Measurements from ENCODE around the gene FAM169A. TPM values are rescaled to one million over a fixed set of nuclear protein-coding genes. Genes with fewer than 3 reads are reported as not detected.
"Not testable (repeated sequence)": the region's sequence is repeated elsewhere in the genome, so short reads cannot be mapped to it uniquely, and the experiment has no call there.

The FAM169A gene
- total and polyA plus RNA-seq, 5 donors = 1.9 to 8.9 (median 7.7) TPM

DNA sequence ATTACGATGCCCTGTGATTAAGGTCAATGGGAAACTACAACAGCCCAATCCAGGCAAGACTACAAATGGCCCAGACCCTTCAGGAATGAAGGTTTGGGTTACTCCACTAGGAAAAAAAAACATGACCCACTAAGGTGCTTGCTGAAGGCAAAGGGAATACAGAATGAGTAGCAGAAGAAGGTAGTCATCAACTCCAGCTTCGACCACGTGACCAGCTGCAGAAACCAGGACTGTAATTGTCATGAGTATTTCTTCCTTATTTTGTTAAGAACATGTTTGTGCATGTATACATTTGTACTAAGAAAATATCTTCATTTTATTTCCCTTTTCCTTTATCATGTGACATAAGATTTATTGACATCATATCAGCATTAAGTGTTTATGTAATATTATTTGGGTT, 74.5 kb downstream of the FAM169A start:
- H3K27ac ChIP-seq (ENCODE audit: low read length); H3K9me3 ChIP-seq (ENCODE audit: control insufficient read depth, low read length); DNase-seq; H3K4me1 ChIP-seq (ENCODE audit: control insufficient read depth, insufficient read depth, low read length); H3K27me3 ChIP-seq (ENCODE audit: control insufficient read depth, insufficient read depth); ATAC-seq; intact Hi-C loops (cut with DNase I); H3K4me3 ChIP-seq (ENCODE audit: low read length): not testable (repeated sequence)
- WGBS = 90% methylated on average over 3 of the region's 3 CpGs

DNA sequence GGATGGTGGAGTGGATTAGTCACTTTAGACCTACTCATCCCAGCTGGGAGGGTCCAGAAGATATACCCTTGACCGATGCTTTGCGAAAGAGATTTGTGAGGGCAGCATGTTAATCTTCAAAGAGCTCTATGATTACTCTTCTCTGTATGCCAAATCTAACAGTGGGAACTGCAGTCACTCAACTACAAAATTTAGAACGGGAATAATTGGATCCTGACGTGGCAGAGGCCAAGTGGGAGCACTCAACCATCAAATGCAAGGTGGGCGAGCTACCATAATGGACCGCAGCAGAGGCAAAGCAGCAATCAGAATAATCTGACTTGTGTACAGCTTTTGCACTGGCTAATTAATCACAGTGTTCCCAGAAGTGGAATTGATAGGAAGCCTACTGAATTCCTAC, 78.8 kb downstream of the FAM169A start:
- WGBS = 89% methylated on average over 6 of the region's 6 CpGs
- ATAC-seq (no peak), DNase-seq (no peak)
- Histone ChIP-seq H3K9me3 (ENCODE audit: control insufficient read depth, low read length) (no peaks in the 10 kb centered on the region), H3K4me1 (ENCODE audit: control insufficient read depth, insufficient read depth, low read length) (no peaks in the 10 kb centered on the region), H3K27ac (ENCODE audit: low read length) (no peak overlapping the region), H3K4me3 (ENCODE audit: low read length) (no peak overlapping the region), H3K27me3 (ENCODE audit: control insufficient read depth, insufficient read depth) (no peaks in the 10 kb centered on the region)
- intact Hi-C loops (cut with DNase I) = no loop called here

DNA sequence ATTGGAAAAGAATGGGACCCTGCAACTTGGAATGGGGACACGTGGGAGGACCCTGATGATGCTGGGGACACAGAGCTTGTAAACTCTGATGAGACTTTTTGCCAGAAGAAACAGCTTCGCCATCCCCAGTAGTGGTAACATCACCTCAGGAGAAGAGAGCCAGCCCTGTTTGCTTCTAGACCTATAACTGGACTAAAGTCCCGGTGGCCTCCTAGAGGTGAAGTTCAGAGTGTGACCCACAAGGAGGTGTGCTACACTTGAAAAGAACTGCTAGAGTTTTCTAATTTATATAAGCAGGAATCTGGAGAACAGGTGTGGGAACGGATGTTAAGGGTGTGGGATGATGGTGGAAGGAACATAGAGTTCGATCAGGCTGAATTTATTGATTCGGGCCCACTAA, 79.3 kb downstream of the FAM169A start:
- Histone ChIP-seq H3K27ac (ENCODE audit: low read length) (no peak overlapping the region), H3K9me3 (ENCODE audit: control insufficient read depth, low read length) (no peaks in the 10 kb centered on the region), H3K4me1 (ENCODE audit: control insufficient read depth, insufficient read depth, low read length) (no peaks in the 10 kb centered on the region), H3K27me3 (ENCODE audit: control insufficient read depth, insufficient read depth) (no peaks in the 10 kb centered on the region), H3K4me3 (ENCODE audit: low read length) (no peak overlapping the region)
- 89% methylated on average over 6 of the region's 6 CpGs for WGBS
- DNase-seq (no peak), ATAC-seq (no peak)
- intact Hi-C loops (cut with DNase I) = no loop called here

DNA sequence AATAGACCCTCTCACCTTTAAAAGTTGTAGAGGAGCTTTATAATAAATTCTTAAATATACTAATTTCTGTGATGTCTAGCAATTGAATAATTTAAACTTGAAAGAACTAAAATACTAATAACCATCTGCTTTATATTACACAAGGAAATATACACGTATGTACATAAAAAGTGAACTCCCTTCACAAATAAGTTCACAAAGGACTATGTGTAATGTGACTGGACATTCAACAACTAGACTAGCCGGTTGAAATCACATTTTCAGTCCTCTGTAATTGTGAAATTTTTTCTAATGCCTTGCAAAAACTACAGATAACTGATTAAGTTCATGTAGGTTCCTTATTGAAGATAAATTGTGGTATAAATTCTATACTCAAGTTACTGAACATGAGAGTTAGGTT, 87.6 kb downstream of the FAM169A start:
- no peak overlapping the region for H3K27ac ChIP-seq (ENCODE audit: low read length)
- intact Hi-C loops (cut with DNase I) = no loop called here
- H3K27me3 ChIP-seq (ENCODE audit: control insufficient read depth, insufficient read depth) = no peaks in the 10 kb centered on the region
- ATAC-seq (no peak), DNase-seq (no peak)
- H3K4me1 ChIP-seq (ENCODE audit: control insufficient read depth, insufficient read depth, low read length) = no peaks in the 10 kb centered on the region
- H3K9me3 ChIP-seq (ENCODE audit: control insufficient read depth, low read length) = no peaks in the 10 kb centered on the region
- no peak overlapping the region for H3K4me3 ChIP-seq (ENCODE audit: low read length)
- WGBS = 85% methylated on average over 2 of the region's 2 CpGs

DNA sequence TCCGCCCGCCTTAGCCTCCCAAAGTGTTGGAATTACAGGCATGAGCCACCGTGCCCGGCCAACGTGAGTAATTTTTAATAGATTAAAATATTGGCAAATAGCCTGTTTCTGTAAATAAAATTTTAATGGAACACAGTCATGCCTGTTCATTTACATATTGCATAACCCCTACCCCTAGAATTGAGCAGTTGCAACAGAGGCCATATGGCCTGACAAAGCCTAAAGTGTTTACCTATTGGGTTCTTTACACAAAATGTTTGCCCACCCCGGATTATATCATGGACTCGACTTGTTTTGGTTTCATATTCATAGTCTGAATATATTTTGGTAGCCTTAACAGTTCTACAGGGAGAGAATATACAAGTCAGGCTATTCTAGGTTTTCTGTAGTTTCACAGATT, 93.8 kb downstream of the FAM169A start:
- no peaks in the 10 kb centered on the region for H3K9me3 ChIP-seq (ENCODE audit: control insufficient read depth, low read length)
- DNase-seq (no peak), ATAC-seq (no peak)
- H3K27me3 ChIP-seq (ENCODE audit: control insufficient read depth, insufficient read depth) = no peaks in the 10 kb centered on the region
- no peak overlapping the region for H3K27ac ChIP-seq (ENCODE audit: low read length)
- H3K4me1 ChIP-seq (ENCODE audit: control insufficient read depth, insufficient read depth, low read length) = no peaks in the 10 kb centered on the region
- no peak overlapping the region for H3K4me3 ChIP-seq (ENCODE audit: low read length)
- WGBS = 85% methylated on average over 7 of the region's 7 CpGs
- intact Hi-C loops (cut with DNase I) = no loop called here

DNA sequence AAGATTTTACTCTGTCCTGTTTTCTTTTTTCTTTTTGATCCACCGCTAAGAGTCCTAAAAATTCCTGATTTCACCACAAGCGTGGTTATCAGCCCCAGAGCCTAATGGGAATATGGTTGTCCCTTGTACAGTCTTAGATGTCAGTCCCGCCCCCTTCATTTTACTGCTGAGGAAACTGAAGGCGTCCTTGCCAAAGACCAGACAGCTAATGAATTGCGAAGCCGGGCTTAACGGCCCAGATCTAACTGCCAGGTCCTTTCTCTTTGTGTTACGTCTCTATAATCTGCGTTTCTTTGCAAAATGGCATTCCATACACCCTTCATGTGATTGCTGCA, 98.6 kb downstream of the FAM169A start:
- Histone ChIP-seq H3K27ac (ENCODE audit: low read length) (no peak overlapping the region), H3K9me3 (ENCODE audit: control insufficient read depth, low read length) (no peaks in the 10 kb centered on the region), H3K4me3 (ENCODE audit: low read length) (peak overlapping the region; percentile 97), H3K27me3 (ENCODE audit: control insufficient read depth, insufficient read depth) (no peaks in the 10 kb centered on the region), H3K4me1 (ENCODE audit: control insufficient read depth, insufficient read depth, low read length) (peaks cover 5% of the 10 kb centered on the region)
- intact Hi-C loops (cut with DNase I) = loop anchor here in 2 of 4 donors (5.0 to 10.0 kb wide), 2 partner anchors 135 to 147 kb away; no protein-coding TSS in a partner anchor
- peak in 1 of 3 donors; percentile 19 for DNase-seq
- ATAC-seq = peak; percentile 27 to 41
- under 1% methylated on average over 9 of the region's 9 CpGs for WGBS

DNA sequence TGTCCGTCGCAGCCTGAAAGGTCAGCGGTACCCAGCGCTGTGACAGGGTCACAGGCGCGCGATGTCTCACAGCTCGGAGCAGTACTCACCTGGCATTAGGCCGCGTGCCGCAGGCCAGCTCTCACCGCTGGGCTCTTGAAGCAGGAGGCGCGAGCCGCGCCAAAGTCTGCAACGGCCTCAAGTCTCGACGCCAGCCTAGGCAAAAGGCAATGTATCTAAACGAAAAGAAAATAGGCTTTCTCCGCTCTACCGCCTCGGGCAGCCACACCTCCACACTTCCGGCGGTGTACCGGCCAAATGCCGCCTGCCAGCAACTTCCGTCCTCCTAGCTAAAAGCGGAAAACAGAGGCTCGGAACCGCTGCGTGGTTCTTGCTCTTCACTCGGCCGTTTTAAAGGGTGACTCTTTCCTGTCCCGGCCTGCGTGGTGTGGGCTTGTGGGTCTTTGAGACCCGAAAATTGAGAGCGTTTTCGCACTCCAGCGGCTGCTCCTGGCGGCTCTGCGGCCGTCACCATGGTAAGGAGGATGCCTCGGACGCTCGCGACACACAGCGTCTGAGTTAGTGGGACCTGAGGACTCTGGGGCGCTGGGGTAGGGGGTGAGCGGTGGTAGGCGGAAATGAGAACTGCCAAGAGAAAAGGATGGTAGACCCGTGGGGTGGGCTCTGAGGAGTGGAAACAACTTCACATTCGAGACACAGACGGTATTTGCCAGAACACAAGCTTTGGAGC, 99.2 kb downstream of the FAM169A start, which contains the start of the genes GFM2 and NSA2:
Gene GFM2 (minus strand): TSS at position 269 of the 730 bp plus-strand sequence. CDS start 3,375 bp downstream, outside the sequence.
Gene NSA2 (plus strand): TSS at position 401 of the 730 bp plus-strand sequence. CDS start 112 bp downstream, at position 513.
- ATAC-seq (peak; percentile 99), DNase-seq (peak; percentile 92 to 97 (median 96))
- under 1% methylated on average over 54 of the region's 54 CpGs for WGBS
- Histone ChIP-seq H3K4me1 (ENCODE audit: control insufficient read depth, insufficient read depth, low read length) (peaks cover 5% of the 10 kb centered on the region), H3K27ac (ENCODE audit: low read length) (peak within 1 kb of the TSS; percentile 86), H3K27me3 (ENCODE audit: control insufficient read depth, insufficient read depth) (no peaks in the 10 kb centered on the region), H3K4me3 (ENCODE audit: low read length) (peak within 1 kb of the TSS; percentile 97), H3K9me3 (ENCODE audit: control insufficient read depth, low read length) (no peaks in the 10 kb centered on the region)
- intact Hi-C loops (cut with DNase I) = loop anchor here in 2 of 4 donors (5.0 to 10.0 kb wide), 2 partner anchors 135 to 148 kb away; no protein-coding TSS in a partner anchor

DNA sequence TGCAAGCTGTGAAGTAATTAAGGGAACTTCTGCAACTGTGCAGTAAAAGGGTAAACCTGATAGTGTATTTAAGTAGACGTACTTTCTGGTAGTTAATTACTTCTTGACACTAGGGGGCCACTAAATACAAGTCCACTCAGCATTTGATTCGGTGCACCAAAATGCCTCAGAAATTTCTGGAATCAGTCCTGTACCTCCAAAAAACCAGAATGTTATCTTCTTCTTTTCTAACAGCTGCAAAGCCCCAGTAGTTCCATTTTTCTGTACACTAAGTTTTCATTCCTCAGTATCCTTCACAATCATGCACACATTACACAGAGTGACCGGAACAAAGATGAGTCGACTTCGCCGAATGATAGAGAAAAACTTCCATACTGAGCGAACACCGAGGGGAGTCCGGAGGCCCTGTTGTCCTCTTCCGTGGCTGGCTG, 99.8 kb downstream of the FAM169A start:
- H3K27ac ChIP-seq (ENCODE audit: low read length) = peak overlapping the region; percentile 25
- H3K4me3 ChIP-seq (ENCODE audit: low read length) = peak overlapping the region; percentile 97
- no peaks in the 10 kb centered on the region for H3K27me3 ChIP-seq (ENCODE audit: control insufficient read depth, insufficient read depth)
- ATAC-seq = peak; percentile 67 to 76
- H3K9me3 ChIP-seq (ENCODE audit: control insufficient read depth, low read length) = no peaks in the 10 kb centered on the region
- WGBS = under 1% methylated on average over 10 of the region's 10 CpGs
- no peak for DNase-seq
- peaks cover 5% of the 10 kb centered on the region for H3K4me1 ChIP-seq (ENCODE audit: control insufficient read depth, insufficient read depth, low read length)
- intact Hi-C loops (cut with DNase I) = loop anchor here in 2 of 4 donors (5.0 to 10.0 kb wide), 2 partner anchors 136 to 148 kb away; no protein-coding TSS in a partner anchor

DNA sequence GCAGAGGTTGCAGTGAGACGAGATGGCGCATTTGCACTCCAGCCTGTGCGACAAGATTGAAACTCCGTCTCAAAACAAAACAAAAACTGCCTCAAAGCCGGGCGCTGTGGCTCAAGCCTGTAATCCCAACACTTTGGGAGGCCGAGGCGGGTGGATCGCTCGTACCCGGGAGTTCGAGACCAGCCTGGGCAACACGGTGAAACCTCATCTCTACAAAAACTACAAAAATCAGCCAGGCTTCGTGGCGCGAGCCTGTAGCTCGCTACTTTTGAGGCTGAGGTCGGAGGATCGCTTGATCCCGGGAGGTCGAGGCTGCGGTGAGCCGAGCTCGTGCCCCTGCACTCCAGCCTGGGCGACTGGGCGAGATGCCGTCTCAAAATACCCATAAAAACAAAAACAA, 100.3 kb downstream of the FAM169A start:
- ATAC-seq (no peak), DNase-seq (peak in 1 of 3 donors; percentile 27)
- 67% methylated on average over 27 of the region's 27 CpGs for WGBS
- Histone ChIP-seq H3K4me3 (ENCODE audit: low read length) (peak overlapping the region; percentile 97), H3K4me1 (ENCODE audit: control insufficient read depth, insufficient read depth, low read length) (peaks cover 5% of the 10 kb centered on the region), H3K9me3 (ENCODE audit: control insufficient read depth, low read length) (no peaks in the 10 kb centered on the region), H3K27ac (ENCODE audit: low read length) (no peak overlapping the region), H3K27me3 (ENCODE audit: control insufficient read depth, insufficient read depth) (no peaks in the 10 kb centered on the region)
- intact Hi-C loops (cut with DNase I) = loop anchor here in 2 of 4 donors (5.0 to 10.0 kb wide), 2 partner anchors 136 to 149 kb away; no protein-coding TSS in a partner anchor

DNA sequence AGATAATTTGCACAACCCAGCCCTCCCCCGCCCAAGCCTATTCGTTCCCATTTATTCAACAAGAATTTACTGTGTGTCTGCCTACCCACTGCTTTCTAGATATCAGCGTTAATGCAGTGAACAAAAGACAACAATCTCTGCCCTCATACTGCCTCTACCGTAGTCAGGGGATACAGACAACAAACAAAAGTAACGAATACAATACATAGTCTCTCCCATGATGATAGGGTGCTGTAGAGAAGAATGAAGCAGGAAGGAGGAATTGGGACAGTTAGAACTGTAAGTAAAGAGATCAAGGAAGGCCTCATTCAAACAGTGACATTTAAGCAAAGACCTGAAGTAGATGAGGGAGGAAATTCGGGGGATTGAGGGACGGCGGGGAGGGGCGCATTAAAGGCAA, 101.0 kb downstream of the FAM169A start:
- no peak for ATAC-seq
- Histone ChIP-seq H3K27ac (ENCODE audit: low read length) (no peak overlapping the region), H3K27me3 (ENCODE audit: control insufficient read depth, insufficient read depth) (no peaks in the 10 kb centered on the region), H3K4me1 (ENCODE audit: control insufficient read depth, insufficient read depth, low read length) (peaks cover 5% of the 10 kb centered on the region), H3K4me3 (ENCODE audit: low read length) (no peak overlapping the region), H3K9me3 (ENCODE audit: control insufficient read depth, low read length) (no peaks in the 10 kb centered on the region)
- DNase-seq = no peak
- WGBS = 63% methylated on average over 9 of the region's 9 CpGs
- intact Hi-C loops (cut with DNase I) = loop anchor here in 2 of 4 donors (5.0 to 10.0 kb wide), 2 partner anchors 137 to 150 kb away; no protein-coding TSS in a partner anchor

DNA sequence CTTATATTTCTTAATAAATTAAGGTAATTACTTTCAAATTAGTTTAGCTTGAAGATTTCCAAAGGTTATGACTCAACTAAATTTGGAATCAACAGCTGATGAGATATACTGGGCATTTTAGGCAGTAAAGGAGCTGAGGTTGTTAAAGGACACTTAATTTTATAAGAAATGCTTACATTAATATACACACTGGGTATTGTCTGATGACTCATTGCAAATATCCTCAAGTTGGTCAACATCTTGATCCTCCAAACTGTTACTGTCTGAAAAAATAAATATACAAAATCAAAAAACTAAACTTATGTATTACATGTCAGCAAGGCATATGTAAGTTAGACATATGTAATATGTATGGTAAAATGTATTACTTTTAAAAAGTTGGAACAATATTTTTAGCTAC, 102.7 kb downstream of the FAM169A start:
- Histone ChIP-seq H3K27me3 (ENCODE audit: control insufficient read depth, insufficient read depth) (no peaks in the 10 kb centered on the region), H3K4me3 (ENCODE audit: low read length) (no peak overlapping the region), H3K4me1 (ENCODE audit: control insufficient read depth, insufficient read depth, low read length) (peaks cover 5% of the 10 kb centered on the region), H3K9me3 (ENCODE audit: control insufficient read depth, low read length) (no peaks in the 10 kb centered on the region), H3K27ac (ENCODE audit: low read length) (no peak overlapping the region)
- intact Hi-C loops (cut with DNase I) = loop anchor here in 1 of 4 donors (10.0 kb wide), 1 partner anchor 151 kb away; no protein-coding TSS in a partner anchor
- ATAC-seq (no peak), DNase-seq (no peak)
